Measurements from ENCODE around the gene UCHL5. TPM values are rescaled to one million over a fixed set of nuclear protein-coding genes. Genes with fewer than 3 reads are reported as not detected.
A peak's percentile ranks its signal among the peaks of the same experiment; 100 is the strongest.

The UCHL5 gene, protein sequence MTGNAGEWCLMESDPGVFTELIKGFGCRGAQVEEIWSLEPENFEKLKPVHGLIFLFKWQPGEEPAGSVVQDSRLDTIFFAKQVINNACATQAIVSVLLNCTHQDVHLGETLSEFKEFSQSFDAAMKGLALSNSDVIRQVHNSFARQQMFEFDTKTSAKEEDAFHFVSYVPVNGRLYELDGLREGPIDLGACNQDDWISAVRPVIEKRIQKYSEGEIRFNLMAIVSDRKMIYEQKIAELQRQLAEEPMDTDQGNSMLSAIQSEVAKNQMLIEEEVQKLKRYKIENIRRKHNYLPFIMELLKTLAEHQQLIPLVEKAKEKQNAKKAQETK
- total RNA-seq = 38.7 and 40.9 TPM in 2 replicates
- long read RNA-seq, full-length matches to known transcripts = 9 of 21 reads
- long read RNA-seq, partial matches to known transcripts = 5 of 21 reads
- long read RNA-seq, other reads (novel, unspliced or antisense) = 7 of 21 reads

DNA sequence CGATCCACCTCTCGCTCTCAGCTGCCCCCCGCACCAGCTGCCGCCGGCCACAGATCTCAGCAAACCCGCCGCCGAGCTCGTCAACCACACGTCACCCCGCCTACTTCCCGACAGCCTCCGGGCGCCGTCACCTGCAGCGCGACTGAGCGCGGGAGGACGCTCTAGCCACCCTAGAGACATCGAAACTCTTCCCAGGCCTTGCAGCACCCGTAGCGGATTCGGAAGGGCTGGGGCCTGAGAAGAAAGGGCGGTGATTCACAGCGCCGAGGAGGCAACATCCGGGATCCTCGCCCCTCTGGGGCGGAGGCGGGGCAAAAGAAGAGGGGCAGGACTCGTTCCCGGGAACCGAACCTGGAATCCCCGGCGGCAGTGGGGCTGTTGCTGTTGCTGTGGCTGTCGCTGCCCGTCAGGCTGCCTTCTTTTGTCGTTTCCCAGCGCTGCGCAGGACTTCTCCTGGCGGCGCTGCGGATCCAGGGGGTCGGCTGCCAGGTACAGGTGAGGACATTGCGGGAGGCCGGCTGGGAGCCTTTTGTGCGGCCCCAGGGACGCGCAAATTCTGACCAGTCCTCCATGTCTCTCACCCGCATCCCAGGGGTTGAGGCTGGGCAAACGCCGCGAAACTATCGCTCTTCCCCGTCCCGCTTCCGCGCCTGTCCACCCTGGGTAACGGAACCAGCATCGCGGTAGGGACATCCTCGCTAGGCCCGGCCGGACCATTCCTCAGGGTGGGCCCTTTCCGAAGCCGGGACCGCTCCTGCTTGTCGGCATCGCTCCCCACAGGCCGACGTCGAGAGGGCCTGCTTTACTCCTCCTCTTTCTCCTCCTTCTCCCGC lies at the start of gene UCHL5, which contains the start of gene RO60:
UCHL5 (minus strand) TSS at position 79 of the 833 bp plus-strand sequence. CDS start 100 bp downstream, outside the sequence.
RO60 (plus strand) TSS at position 331 of the 833 bp plus-strand sequence. CDS start 9,443 bp downstream, outside the sequence.
- TF ChIP-seq, protein P1, sequence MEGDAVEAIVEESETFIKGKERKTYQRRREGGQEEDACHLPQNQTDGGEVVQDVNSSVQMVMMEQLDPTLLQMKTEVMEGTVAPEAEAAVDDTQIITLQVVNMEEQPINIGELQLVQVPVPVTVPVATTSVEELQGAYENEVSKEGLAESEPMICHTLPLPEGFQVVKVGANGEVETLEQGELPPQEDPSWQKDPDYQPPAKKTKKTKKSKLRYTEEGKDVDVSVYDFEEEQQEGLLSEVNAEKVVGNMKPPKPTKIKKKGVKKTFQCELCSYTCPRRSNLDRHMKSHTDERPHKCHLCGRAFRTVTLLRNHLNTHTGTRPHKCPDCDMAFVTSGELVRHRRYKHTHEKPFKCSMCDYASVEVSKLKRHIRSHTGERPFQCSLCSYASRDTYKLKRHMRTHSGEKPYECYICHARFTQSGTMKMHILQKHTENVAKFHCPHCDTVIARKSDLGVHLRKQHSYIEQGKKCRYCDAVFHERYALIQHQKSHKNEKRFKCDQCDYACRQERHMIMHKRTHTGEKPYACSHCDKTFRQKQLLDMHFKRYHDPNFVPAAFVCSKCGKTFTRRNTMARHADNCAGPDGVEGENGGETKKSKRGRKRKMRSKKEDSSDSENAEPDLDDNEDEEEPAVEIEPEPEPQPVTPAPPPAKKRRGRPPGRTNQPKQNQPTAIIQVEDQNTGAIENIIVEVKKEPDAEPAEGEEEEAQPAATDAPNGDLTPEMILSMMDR (conservative IDR thresholded peaks at IDR 0.05) = no peak
- peaks cover 36% of the 10 kb centered on the region for H3K4me1 Mint-ChIP-seq
- peak; percentile 91 for DNase-seq (ENCODE audit: low read depth, low spot score)
- peaks cover 7% of the 10 kb centered on the region for H3K36me3 Mint-ChIP-seq (ENCODE audit: low read depth)
- no peaks in the 10 kb centered on the region for H3K9me3 Mint-ChIP-seq
- H3K4me3 Mint-ChIP-seq = peak within 1 kb of the TSS; percentile 98
- peak within 1 kb of the TSS; percentile 100 for H3K27ac Mint-ChIP-seq (ENCODE audit: unreplicated experiment)
- no peaks in the 10 kb centered on the region for H3K27me3 Mint-ChIP-seq (ENCODE audit: low read depth)

DNA sequence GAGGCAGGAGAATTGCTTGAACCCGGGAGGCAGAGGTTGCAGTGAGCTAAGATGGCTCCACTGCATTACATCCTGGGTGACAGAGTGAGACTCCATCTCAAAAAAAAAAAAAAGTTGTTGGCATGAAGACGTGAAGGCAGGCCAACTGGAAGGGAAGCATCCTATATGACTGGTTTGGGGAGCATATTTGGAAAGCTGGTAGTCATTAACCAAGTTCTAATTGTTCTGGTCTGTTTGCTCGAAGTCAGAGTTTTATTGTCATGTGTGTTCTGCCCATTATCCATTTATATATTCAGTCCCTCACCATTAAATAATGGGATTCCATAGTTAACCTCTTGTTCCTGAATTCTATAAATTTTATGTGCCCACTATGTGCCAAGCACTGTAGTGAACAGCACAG lies 49.3 kb upstream of the UCHL5 start:
- Mint-ChIP-seq H3K27me3 (ENCODE audit: low read depth) (no peaks in the 10 kb centered on the region), H3K4me3 (no peak overlapping the region), H3K27ac (ENCODE audit: unreplicated experiment) (no peak overlapping the region), H3K9me3 (no peaks in the 10 kb centered on the region), H3K36me3 (ENCODE audit: low read depth) (no peaks in the 10 kb centered on the region), H3K4me1 (peaks cover 38% of the 10 kb centered on the region)
- TF ChIP-seq, protein P1 (conservative IDR thresholded peaks at IDR 0.05) = no peak
- no peak for DNase-seq (ENCODE audit: low read depth, low spot score)

DNA sequence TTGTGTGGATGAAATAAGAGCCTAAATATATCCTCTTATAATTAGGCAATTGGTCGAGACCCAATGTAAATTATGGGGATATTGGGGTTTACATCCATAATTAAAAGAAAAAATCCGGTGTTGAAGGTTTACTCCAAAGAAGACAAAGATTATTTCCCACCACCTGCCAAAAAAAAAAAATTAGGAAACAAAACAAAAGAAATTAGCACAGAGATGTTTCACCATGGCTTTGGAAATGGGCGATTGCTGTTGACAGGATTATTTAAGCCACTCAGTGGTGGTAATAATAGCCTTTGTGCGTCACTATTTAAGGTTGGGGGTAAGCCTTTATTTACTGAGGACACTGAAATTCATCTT lies 46.6 kb upstream of the UCHL5 start:
- Mint-ChIP-seq H3K27ac (ENCODE audit: unreplicated experiment) (no peak overlapping the region), H3K4me1 (peaks cover 33% of the 10 kb centered on the region), H3K4me3 (peak overlapping the region; percentile 95), H3K9me3 (no peaks in the 10 kb centered on the region), H3K36me3 (ENCODE audit: low read depth) (no peaks in the 10 kb centered on the region), H3K27me3 (ENCODE audit: low read depth) (no peaks in the 10 kb centered on the region)
- TF ChIP-seq, protein P1 (conservative IDR thresholded peaks at IDR 0.05) = no peak
- no peak for DNase-seq (ENCODE audit: low read depth, low spot score)

DNA sequence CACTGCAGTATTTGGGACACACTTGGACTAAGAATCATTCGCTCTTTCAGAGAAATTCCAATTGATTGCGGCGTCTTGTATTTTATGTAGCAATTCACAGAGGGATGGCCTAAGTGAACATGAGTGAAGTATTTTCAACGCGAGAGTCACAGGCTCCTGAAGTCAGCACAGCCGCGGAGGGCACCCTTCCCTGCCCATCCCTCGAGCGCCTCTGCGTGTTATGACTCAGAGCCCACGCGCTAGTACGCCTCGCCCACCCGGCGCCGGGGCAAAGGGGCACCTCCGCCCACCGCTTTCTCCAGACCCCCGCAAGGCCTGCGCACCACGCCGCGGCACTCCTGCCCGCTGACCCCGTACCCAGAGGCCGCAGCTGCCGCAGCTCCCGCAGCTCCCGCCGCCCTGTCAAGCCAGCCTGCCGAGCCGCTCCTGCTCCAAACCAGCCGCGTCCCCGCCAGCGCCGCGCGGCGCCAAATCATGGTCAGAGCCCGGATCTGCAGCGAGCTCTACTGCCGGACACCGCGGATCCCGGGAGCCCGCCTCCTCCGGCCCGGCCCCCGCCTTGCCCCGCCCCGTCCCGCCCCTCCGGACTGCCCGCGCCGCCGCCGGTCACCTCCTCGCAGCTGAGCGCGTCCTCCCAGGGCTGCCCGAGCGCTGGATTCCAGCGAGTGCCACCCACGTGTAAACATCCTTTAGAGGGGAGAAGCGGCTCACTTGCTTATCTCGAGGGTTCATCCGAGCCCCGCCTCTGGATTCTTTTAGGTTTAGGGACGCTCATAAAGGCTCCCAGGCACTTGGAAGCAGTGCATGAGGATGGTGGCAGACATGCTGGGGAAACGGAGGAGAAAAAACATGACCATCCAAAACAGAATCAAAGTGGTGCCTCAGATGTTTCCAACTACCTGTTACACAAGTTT lies 46.0 kb upstream of the UCHL5 start, which contains the start of gene GLRX2:
GLRX2 (minus strand) TSS at position 508 of the 914 bp plus-strand sequence; CDS start at position 476, 32 bp downstream.
- peak; percentile 71 for DNase-seq (ENCODE audit: low read depth, low spot score)
- peaks cover 33% of the 10 kb centered on the region for H3K4me1 Mint-ChIP-seq
- H3K9me3 Mint-ChIP-seq = no peaks in the 10 kb centered on the region
- no peaks in the 10 kb centered on the region for H3K36me3 Mint-ChIP-seq (ENCODE audit: low read depth)
- TF ChIP-seq, protein P1 (conservative IDR thresholded peaks at IDR 0.05) = no peak
- no peaks in the 10 kb centered on the region for H3K27me3 Mint-ChIP-seq (ENCODE audit: low read depth)
- H3K27ac Mint-ChIP-seq (ENCODE audit: unreplicated experiment) = peak within 1 kb of the TSS; percentile 59
- H3K4me3 Mint-ChIP-seq = peak within 1 kb of the TSS; percentile 95

All from neural crest cell (in vitro differentiated cells).